ENCODE data around the gene CCNO.

Gene CCNO, protein sequence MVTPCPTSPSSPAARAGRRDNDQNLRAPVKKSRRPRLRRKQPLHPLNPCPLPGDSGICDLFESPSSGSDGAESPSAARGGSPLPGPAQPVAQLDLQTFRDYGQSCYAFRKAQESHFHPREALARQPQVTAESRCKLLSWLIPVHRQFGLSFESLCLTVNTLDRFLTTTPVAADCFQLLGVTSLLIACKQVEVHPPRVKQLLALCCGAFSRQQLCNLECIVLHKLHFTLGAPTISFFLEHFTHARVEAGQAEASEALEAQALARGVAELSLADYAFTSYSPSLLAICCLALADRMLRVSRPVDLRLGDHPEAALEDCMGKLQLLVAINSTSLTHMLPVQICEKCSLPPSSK
- total RNA-seq = 0 to 0.34 reads per million in 2 donors

DNA sequence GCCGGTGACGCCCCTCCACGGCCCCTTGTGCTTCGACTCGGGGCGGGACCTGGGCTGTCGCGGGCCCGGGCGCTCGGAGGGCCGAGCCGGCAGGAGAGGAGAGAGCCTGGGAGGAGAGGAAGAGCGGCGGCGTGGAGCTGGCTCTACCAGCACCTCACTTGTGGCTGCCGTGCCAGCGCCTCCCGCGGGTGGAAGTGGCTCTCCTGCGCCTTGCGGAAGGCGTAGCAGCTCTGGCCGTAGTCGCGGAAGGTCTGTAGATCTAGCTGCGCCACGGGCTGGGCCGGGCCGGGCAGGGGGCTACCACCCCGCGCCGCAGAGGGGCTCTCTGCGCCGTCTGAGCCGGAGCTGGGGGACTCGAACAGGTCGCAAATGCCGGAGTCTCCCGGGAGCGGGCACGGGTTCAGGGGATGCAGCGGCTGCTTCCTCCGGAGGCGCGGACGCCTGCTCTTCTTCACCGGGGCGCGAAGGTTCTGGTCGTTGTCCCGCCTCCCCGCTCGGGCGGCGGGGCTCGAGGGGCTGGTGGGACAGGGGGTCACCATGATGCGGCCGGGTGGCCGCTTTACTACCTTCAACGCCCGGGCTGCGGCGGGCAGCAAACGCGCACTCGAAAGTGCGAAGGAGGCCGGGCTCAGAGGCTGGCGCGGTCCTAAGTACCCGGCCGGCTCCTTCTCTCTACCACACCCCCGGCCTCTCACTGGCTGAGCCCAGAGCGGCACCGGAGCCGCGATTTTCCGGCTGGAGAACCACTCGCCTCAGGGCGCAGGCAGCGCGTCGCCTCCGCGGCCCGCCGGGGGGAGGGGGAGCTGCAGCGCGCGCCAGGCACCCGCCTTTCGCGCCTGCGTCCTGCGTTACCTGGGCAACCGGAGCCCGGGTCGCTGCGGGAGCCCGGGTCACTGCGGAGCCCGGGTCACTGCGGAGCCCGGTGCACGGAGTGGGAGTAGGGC is at the start of gene CCNO:
TSS of gene CCNO (minus strand) at position 624 of the 944 bp plus-strand sequence. CDS start at position 539, 85 bp downstream.
- DNase-seq = peak in 4 of 5 experiments; percentile 26 to 73 (median 42)

DNA sequence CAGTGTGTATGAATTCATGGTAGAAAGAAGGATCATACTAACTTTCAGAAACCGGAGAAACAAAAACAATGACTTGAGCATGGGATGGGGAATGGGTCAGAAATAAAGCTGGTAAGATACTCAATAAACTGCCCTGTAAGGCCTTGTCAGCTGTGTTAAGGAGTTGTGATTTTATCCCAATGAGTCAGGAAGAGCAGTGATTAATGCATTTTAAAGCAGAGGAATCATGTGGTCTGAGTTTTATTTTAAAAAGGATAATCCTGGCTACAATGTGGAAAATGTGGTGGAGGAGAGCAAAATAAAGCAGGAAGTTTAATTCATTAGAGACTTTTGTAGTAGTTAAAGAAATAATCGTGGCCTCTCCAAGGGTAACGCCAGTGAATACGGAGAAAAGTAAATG is 45.4 kb upstream of the CCNO start:
- no peak for DNase-seq

DNA sequence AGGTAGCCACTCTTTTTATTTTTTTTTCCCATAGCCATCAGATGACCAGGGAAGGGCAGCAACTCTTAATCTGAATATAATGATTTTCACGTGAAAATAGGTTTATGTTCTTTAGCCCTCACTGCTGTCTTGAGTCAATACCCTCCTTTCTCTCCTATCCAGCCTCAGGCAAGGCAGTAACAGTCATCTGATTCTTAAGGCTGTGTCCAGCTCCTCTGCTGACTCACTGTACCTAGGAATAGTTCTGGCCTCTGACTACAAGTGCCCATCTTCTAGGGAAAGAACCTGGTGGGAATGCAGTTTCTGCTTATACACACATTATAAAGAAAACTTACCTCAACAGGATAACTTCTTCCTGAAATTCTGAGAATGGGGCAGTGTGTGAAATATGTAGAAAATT is 43.4 kb upstream of the CCNO start:
- no peak for DNase-seq

DNA sequence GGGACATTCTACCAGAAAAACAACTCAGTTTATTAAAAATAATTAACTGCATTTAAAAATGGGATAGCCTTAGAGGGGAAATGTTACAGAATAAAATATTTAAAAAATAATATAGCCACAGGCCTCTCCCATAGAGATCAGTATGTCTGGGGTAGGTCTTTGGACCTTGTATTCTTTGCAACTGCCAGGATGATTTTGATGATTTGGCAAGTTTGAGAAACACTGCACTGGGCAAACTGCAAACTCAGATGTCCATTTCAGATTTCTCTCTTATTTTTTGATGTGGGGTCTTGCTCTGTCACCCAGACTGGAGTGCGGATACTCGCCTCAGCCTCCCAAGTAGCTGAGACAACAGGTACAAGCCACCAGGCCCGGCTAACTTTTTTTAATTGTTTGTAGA is 24.9 kb upstream of the CCNO start:
- no peak for DNase-seq

DNA sequence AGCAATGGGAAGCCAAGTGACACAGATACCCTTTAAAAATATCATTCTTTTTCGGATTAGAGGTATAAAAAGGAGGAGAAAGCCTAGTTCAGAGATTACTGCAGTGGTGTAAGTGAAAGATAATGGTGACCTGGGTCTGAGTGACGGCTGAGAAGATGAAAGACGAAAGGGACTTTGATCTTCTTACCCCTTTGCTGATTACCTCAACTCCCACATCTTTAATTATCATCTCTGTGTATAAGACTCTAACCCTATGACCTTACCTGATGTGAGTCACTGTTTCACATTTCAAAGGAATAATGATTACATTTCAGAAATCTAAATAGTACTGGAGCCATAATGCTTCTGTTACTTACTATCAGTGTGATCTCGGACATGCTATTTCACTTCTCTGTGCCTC is 21.4 kb upstream of the CCNO start:
- no peak for DNase-seq

DNA sequence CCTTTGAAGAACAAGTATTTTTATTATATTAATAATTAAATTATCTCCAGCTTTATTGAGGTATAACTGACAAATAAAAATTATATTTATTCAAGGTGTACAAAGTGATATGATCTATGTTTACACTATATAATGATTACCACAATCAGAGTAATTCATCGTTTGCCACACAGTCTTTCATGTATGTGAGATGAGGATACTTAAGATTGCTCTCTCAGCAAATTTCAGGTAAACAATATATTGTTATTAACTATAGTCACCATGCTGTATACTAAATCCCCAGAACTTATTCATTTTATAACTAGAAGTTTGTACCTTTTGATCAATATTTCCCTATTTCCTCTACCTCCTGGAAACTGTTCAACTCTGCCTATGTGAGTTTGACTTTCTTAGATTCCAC is 16.7 kb upstream of the CCNO start:
- no peak for DNase-seq

DNA sequence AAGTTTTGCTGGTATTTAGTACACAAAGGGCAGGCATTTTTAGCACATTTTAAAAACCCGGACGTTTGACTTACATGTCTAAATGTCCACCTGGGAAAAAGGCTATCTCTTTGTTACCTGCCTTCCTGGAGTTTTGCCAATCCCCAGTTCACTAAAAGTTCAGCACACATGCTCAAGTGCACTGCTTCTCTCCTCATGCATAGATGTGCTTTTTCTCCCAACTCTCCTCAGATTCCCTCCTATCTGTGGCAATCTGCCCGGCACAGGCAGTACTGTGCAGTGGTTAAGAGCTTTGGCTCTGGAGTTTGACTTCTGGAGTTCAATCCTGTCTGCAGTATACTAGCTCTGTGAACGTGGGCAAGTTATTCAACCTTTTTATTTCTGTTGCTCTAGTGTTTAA is 8.3 kb upstream of the CCNO start:
- DNase-seq = no peak

DNA sequence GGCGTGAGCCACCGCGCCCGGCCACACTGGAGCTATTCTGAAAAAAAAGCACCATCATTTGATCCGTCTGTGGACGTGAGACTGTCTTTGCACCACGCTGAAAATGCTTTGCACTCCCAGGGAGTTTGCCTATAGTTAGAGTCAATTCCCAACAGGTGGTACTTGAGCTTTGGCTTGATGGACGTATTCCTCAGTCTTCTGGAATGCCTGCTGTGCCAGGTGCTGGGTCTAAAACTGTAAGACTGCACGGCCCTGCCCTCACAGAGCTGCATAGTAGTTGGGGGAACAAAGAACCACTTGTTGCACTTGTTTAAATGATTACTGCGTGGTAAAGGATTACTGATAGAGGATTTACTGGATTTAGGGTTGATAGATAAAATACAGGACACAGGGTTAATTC is 3.4 kb upstream of the CCNO start:
- DNase-seq = no peak

DNA sequence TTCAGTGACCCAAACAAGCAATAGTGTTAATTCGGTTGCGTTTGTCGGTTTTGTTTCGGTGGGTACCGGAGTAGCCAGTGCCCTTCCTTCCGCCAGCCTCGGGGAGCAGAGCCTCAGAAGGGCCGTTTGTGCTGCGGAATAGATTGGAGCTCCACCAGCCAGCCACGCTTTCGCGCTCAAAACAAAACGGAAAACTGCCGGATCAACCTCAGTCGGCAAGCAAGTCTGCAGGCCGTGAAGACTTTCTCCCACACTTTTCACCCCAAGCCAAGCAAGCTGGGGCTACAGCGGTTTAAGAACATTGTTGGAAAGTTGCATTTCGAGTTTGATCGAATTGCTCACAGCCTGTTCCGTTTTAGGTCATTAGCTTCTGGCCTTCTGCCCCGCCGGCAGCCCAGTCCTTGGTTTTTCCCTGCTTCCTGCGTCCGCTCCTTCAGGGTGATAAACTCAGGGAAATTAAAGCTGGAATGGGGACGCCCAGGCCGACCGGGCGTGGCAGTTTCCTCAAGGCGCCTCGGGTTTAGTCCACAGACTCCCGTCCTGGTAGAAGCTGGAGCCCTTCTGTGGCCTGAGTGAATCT is 803 bp upstream of the CCNO start:
- DNase-seq = no peak

DNA sequence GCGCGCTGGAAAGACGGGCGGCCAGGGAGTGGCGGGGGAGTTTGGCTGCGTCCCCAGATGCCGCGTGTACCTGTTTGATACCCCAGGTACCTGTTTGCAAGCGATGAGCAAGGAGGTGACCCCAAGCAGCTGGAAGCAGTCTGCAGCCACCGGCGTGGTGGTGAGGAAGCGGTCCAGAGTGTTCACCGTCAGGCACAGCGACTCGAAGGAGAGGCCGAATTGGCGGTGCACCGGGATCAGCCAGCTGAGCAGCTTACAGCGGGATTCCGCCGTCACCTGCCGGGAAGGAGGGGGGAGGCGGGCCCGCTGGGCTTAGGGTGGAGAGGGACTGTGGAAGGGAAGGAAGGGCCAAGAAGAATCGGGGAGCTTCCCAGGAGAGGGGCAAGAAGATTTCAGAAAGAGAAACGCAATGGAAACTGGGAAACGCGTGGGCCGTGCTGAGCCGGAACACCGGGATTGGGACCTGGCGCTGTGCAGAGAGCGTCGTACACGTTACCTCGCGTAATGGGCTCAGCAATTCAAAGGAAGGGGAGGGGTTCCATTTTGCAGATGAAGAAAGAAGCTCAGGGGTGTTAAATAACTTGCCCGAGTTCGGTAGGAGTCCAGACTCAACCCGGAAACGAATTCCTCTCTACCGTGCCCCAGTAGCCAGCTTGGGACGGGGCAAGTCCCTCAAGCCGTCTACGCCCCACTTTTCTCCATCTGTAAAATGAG is 980 bp downstream of the CCNO start:
- no peak for DNase-seq

DNA sequence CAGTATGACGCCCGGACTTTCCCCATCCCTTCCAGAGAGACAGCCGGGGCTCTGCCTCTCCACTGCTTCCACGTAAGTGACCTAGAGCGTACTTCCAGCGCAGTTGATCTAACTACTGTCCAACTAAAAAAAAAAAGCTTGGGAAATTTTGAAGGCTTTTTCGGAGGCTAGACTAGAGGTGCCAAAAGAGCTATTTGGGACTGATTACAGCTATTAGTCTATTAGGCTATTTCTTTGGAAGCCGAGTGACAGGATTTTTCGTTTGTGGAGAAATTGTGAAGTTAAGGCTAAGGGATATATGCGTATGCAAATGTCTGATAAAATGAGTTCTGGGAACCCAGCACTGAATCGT is 1.5 kb downstream of the CCNO start:
- DNase-seq = no peak

DNA sequence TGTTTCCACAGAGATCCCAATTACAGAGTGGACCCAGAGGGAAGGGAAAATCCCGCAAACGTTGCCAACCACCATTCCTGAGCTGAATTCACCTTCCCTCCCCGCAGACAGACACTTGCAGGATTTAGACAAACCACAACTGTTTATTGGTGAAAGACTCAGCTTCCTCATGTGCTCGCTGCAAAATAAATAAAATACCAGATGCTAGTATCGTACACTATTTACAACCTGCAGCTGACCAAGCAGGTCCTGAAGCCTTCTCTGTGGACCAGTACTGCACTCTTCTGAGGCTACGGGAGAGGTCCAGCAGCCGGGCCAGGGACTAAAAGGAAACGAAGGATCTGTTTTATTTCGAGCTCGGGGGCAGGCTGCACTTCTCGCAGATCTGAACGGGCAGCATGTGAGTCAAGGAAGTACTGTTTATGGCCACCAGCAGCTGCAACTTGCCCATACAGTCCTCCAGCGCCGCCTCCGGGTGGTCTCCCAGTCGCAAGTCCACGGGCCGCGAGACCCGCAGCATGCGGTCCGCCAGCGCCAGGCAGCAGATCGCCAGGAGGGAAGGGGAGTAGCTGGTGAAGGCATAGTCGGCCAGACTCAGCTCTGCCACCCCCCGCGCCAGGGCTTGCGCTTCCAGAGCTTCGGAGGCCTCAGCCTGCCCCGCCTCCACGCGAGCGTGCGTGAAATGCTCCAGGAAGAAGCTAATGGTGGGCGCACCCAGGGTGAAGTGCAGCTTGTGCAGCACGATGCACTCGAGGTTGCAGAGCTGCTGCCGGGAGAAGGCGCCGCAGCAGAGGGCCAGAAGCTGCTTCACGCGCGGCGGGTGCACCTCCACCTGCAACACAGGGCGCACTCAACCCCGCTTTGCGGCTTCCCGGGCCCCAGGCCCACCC is 2.1 kb downstream of the CCNO start:
- peak in 2 of 5 experiments; percentile 16 to 40 for DNase-seq

DNA sequence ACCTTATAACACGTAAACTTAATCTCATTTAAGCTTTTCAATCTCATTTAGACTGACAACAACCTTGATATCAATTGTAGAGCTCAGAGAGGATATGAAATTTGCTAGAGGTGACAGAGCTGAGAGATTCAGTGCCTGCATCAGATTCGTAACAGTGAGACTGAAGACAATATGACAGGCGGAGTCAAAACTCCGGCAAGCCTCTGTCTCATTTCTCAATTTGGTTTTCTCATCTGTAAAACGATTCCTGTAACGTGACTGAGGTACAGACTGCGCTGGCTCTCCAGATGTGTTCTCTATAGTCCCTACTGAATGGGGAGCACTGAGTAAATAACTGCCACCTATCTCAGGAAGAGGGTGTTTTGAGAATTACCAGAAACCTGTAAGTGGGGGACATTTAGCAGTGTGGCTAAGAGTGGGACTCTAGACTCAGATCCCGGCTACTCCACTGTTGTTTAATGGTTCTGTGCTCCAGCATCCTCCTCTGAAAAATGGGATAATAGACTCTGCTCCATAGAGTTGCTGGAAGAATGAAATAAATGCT is 3.2 kb downstream of the CCNO start:
- peak in 1 of 5 experiments; percentile 51 for DNase-seq

DNA sequence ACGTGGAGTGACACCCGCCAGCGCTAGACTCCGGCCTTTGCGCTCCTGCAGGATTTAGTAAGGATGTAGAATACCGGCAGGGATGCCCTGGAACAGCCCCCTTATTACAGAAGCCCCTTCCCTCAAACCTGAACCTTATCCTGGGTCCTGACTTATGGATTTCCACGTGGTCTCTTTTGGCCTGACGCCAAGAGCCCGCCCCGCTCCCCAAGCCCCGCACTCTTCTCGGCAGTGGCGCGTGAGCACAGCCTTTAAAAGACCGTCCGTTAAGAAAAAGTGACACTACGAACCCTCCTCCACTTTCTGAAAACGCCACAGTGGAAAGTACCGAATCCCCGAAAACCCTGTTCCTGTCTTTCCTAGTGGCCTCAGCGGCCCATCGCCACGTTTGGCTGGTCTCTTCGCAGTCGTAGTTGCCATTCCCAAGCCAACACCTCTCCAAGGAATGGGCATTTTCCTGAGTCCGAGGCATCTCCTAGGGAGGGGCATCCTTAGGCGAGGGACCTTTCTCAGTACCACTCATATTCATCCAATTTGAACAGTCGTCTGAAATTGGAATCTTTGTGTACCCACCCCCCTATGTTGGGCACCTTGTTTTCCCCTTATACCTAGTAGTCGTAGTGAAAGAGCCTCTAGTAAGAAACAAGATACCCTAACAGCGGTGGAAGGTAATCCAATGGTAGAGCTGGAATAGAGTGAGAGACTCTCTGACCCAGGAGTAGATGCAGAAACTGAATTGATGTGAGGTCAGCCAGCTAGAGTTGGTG is 5.6 kb downstream of the CCNO start:
- DNase-seq = no peak

DNA sequence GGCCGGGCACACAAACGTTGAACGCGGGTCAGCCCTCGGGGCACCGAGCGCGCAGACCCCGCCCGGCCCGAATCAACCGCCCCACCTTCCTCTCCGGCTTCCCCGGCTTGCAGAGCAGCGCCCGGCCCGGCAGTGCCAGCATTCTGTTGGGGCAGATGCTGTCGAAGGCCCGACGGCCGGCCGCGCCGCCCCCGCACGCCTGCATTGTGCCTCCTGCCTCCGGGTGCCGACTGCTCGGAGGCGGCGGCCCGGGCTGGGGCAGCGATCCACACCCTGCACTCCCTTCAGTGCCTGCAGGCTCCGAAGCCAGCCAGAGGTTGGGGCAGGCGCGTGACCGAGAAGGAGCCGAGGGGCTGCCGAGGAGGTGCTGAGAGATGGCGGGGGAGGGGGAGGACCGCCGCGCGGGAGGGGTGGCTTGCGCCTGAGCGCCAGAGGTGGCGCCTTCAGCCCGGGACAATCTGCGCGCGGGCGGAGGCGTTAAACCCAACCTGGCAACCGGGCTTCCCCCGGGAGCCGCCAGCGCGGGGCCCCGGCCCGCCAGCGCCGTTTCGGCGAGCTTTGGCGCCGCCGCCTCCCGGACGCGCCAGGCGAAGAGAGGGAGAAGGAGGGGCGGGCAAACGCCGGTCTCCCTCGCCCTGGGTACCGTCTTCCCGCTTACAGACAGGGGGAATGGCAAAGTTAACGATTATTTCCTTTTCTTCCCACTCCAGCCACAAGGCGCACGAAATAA is 6.3 kb downstream of the CCNO start, which contains the start of gene MCIDAS:
TSS of gene MCIDAS (minus strand) at position 382 of the 730 bp plus-strand sequence. CDS start at position 205, 177 bp downstream.
- peak in 3 of 5 experiments; percentile 37 to 65 (median 41) for DNase-seq

DNA sequence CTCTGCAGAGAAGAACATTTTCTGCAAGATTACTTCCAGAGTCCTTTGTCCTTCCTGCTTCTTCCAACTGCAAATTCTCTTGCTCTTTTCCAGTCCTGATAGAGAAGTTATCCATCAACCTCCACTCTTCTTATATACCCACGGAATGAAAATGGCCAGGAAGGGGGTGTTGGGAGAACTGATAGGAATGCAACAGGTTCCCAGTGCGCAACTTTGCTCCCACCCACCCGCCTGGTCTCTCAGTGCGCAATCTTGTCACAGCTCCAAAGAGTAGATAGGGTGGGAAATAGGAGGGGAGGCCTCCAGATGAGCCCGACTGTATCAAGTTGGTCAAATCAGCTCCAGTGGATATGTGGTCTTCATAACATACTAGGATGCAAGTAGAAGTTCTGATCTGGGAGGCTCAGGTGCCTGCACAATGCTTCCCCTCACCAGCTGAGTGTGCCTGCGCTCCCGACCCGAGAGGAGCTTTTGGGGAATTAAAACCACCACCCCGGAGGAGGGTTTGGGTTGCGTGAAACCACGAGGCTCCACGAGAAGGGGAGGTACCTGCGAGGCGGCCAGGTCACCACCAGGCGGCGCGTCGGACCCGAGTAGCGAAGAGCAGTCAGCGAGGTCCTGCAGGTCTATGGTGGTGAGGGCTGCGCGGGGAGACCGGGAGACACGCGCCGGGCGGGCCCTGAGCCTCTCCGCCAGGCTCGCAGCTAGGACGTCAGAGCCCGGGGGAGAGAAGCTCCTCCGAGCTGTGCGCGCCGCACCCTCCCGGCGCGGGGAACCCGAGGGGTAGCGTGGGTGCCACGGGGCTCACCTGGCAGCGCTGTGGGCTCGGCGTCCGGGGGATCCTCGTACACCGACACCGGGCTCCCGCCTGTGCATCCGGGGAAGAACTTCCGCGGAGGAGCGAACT is 7.1 kb downstream of the CCNO start:
- DNase-seq = peak in 2 of 5 experiments; percentile 42 to 69

DNA sequence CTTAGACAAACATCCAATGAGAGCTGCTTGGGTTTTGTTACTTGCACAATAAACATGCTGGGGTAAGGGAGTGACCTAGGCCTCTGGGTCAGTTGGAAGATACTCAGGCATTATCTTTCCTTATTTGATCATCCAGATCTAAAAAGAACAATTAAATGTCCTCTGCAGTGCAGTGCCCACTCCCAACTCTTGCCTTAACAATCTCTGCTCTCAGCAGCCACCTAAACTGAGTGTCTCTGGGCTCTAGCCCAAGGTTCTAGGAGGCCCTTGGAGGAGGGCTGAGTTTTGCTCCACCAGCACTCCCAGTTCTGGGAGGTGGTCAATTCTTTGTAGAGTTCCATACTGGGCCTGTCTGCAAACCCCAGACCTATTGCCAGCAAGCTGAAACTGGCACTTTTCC is 8.1 kb downstream of the CCNO start:
- no peak for DNase-seq

DNA sequence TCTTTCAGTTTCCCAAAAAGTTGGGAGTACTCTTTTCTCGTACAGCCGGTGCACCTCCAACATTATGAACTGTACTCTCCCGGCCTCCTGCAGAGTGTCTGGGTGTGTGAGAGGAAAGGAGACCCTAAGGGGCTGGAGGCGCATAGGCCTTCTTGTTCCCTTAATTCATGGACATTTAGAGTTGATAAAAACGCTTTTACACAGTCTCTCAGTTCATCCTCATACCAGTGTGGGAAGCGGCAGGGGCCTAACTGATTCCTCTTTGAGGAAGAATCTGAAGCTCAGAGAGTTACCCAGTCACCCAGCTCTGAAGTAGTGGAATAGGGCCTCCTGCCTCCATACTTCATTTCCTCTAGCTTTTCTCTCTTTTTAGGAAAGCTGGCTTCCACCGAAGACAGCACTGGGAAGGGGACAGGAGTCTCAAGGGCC is 9.6 kb downstream of the CCNO start:
- no peak for DNase-seq

Data from T-helper 2 cell (primary cell).